LNCAP (cell line): ENCODE results near the gene ABCB6.

Source experiments
- CTCF ChIP-seq: fragments of 450-650 bp; IDR thresholded peaks from 2 replicates; pipeline ENCODE4 v1.5.1; 2017; ENCODE audit warnings: mild to moderate bottlenecking

ABCB6 gene

GRCh38 chr2:219243291-219243761 is 24.6 kb upstream of the ABCB6 start:
- no peak for TF ChIP-seq CTCF

GRCh38 chr2:219234331-219234730 is 15.6 kb upstream of the ABCB6 start:
- no peak for TF ChIP-seq CTCF

GRCh38 chr2:219230059-219230540 is 11.3 kb upstream of the ABCB6 start:
- TF ChIP-seq CTCF = no peak

- TF ChIP-seq CTCF = no peak
Observed at GRCh38 chr2:219229305-219230058, 10.7 kb upstream of the ABCB6 start, which contains the start of the genes ANKZF1 and ATG9A. ANKZF1 (plus strand) TSS chr2:219229806; CDS start chr2:219230258, 452 bp downstream. ATG9A (minus strand) TSS chr2:219229636; CDS start chr2:219228024, 1,612 bp downstream.

GRCh38 chr2:219228911-219229304 is 10.2 kb upstream of the ABCB6 start:
- TF ChIP-seq CTCF = no peak

GRCh38 chr2:219228041-219228910 is 9.5 kb upstream of the ABCB6 start:
- TF ChIP-seq CTCF = no peak

- no peak for TF ChIP-seq CTCF
Observed at GRCh38 chr2:219225350-219225749, 6.6 kb upstream of the ABCB6 start.
